ENCODE data around the gene RFNG. TPM values are rescaled to one million over a fixed set of nuclear protein-coding genes. Genes with fewer than 3 reads are reported as not detected.

The RFNG gene
- total and polyA plus RNA-seq, 2 of the 13 experiments (the other 11 are each of a cell fraction or from before 2014, with no cell fraction given): 61.4 to 64.0 TPM

DNA sequence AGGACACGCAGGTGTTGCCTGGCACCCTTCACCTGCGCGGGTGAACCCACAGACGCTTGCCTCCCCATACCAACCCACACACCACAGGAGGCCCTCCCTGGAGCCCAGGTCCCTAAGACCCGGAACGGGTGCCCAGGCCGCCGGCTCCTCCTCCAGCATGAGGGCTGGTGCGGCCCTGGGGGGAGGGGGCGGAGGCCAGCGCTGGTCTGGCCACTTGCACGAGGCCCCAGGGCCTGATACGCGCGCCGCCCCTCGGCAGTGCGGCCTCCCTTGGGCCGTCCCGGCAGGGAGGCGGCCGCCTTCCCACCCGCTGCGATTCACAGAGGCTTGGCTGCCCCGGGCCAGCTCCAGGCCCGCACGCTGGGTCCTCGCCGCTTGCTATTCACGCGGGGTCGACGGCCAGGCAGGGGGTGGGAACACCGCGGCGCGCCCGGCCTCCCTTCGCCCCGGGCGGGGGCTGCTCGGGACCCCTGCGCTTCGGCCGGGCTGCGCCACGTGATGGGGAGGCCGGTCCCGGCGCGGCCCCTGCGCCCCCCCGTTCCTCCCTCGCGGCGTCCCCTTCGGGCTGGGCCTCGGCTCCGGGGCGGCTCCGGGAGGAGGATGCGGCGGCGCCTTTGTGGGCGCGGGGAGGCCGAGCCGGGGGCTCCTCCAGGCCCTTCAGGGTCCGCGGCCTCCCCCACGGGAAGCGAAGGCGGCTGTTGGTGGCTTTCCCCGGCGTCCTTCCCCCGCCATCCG lies 45.7 kb upstream of the RFNG start (continued):
- TF ChIP-seq, protein P1, sequence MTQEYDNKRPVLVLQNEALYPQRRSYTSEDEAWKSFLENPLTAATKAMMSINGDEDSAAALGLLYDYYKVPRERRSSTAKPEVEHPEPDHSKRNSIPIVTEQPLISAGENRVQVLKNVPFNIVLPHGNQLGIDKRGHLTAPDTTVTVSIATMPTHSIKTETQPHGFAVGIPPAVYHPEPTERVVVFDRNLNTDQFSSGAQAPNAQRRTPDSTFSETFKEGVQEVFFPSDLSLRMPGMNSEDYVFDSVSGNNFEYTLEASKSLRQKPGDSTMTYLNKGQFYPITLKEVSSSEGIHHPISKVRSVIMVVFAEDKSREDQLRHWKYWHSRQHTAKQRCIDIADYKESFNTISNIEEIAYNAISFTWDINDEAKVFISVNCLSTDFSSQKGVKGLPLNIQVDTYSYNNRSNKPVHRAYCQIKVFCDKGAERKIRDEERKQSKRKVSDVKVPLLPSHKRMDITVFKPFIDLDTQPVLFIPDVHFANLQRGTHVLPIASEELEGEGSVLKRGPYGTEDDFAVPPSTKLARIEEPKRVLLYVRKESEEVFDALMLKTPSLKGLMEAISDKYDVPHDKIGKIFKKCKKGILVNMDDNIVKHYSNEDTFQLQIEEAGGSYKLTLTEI (CRISPR knock-in tag; conservative IDR thresholded peaks at IDR 0.05): no peak
- TF ChIP-seq, protein P2, sequence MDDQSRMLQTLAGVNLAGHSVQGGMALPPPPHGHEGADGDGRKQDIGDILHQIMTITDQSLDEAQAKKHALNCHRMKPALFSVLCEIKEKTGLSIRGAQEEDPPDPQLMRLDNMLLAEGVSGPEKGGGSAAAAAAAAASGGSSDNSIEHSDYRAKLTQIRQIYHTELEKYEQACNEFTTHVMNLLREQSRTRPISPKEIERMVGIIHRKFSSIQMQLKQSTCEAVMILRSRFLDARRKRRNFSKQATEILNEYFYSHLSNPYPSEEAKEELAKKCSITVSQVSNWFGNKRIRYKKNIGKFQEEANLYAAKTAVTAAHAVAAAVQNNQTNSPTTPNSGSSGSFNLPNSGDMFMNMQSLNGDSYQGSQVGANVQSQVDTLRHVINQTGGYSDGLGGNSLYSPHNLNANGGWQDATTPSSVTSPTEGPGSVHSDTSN (CRISPR knock-in tag; IDR thresholded peaks at IDR 0.05; ENCODE audit: borderline replicate concordance): no peak
- no peak for TF ChIP-seq TOE1 (CRISPR knock-in tag; IDR thresholded peaks at IDR 0.05)
- TF ChIP-seq ZNF589 (CRISPR knock-in tag; conservative IDR thresholded peaks at IDR 0.05): no peak
- TF ChIP-seq, protein P3, sequence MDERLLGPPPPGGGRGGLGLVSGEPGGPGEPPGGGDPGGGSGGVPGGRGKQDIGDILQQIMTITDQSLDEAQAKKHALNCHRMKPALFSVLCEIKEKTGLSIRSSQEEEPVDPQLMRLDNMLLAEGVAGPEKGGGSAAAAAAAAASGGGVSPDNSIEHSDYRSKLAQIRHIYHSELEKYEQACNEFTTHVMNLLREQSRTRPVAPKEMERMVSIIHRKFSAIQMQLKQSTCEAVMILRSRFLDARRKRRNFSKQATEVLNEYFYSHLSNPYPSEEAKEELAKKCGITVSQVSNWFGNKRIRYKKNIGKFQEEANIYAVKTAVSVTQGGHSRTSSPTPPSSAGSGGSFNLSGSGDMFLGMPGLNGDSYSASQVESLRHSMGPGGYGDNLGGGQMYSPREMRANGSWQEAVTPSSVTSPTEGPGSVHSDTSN (CRISPR knock-in tag; IDR thresholded peaks at IDR 0.05): no peak
- 0 out of 2 replicates have a peak, but pooled peaks have one; percentile 12 for TF ChIP-seq GZF1 (CRISPR knock-in tag; IDR thresholded peaks at IDR 0.05)
- TF ChIP-seq ZC3H13 (CRISPR knock-in tag; IDR thresholded peaks at IDR 0.05): peak; percentile 49
- no peak for TF ChIP-seq HNF4G (IDR thresholded peaks at IDR 0.05; ENCODE audit: borderline replicate concordance, low read depth, low read length)
- TF ChIP-seq HNF4G (CRISPR knock-in tag; IDR thresholded peaks at IDR 0.05; ENCODE audit: borderline replicate concordance, low read depth): no peak
- TF ChIP-seq KLF6 (CRISPR knock-in tag; IDR thresholded peaks at IDR 0.05): no peak; the same call in 1 of the 2 replicates
- TF ChIP-seq SCMH1 (CRISPR knock-in tag; IDR thresholded peaks at IDR 0.05; ENCODE audit: borderline replicate concordance): no peak
- TF ChIP-seq, protein P4, sequence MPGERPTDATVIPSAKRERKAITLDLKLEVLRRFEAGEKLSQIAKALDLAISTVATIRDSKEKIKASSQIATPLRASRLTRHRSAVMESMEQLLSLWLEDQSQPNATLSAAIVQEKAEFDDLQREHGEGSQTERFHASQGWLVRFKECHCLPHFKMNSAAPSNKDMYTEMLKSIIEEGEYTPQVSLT (CRISPR knock-in tag; IDR thresholded peaks at IDR 0.05; ENCODE audit: borderline replicate concordance, low read depth): no peak; the same call in 1 of the 2 replicates
- no peak for TF ChIP-seq ZNF224 (CRISPR knock-in tag; IDR thresholded peaks at IDR 0.05)
- TF ChIP-seq REL (CRISPR knock-in tag; conservative IDR thresholded peaks at IDR 0.05): no peak
- TF ChIP-seq ZNF788 (CRISPR knock-in tag; IDR thresholded peaks at IDR 0.05; ENCODE audit: borderline replicate concordance): no peak
- no peak for TF ChIP-seq ZNF816 (CRISPR knock-in tag; IDR thresholded peaks at IDR 0.05; ENCODE audit: borderline replicate concordance)
- TF ChIP-seq, protein P5, sequence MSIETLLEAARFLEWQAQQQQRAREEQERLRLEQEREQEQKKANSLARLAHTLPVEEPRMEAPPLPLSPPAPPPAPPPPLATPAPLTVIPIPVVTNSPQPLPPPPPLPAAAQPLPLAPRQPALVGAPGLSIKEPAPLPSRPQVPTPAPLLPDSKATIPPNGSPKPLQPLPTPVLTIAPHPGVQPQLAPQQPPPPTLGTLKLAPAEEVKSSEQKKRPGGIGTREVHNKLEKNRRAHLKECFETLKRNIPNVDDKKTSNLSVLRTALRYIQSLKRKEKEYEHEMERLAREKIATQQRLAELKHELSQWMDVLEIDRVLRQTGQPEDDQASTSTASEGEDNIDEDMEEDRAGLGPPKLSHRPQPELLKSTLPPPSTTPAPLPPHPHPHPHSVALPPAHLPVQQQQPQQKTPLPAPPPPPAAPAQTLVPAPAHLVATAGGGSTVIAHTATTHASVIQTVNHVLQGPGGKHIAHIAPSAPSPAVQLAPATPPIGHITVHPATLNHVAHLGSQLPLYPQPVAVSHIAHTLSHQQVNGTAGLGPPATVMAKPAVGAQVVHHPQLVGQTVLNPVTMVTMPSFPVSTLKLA (IDR thresholded peaks at IDR 0.05): no peak
- no peak for TF ChIP-seq STAG1 (CRISPR knock-in tag; IDR thresholded peaks at IDR 0.05)
- TF ChIP-seq ZNF598 (CRISPR knock-in tag; IDR thresholded peaks at IDR 0.05; ENCODE audit: borderline replicate concordance): no peak
- TF ChIP-seq RFX1 (IDR thresholded peaks at IDR 0.05): no peak
- no peak for TF ChIP-seq CCAR2 (optimal IDR thresholded peaks at IDR 0.05; ENCODE audit: low read depth, low read length)
- 0 out of 2 replicates have a peak, but pooled peaks have one; percentile 62 for TF ChIP-seq KDM3A (CRISPR knock-in tag; IDR thresholded peaks at IDR 0.05; ENCODE audit: low read depth)
- TF ChIP-seq, protein P6, sequence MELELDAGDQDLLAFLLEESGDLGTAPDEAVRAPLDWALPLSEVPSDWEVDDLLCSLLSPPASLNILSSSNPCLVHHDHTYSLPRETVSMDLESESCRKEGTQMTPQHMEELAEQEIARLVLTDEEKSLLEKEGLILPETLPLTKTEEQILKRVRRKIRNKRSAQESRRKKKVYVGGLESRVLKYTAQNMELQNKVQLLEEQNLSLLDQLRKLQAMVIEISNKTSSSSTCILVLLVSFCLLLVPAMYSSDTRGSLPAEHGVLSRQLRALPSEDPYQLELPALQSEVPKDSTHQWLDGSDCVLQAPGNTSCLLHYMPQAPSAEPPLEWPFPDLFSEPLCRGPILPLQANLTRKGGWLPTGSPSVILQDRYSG (CRISPR knock-in tag; IDR thresholded peaks at IDR 0.05): no peak
- no peak for TF ChIP-seq FOXA3 (CRISPR knock-in tag; IDR thresholded peaks at IDR 0.05)
